GM20000 (cell line): ENCODE data around the gene PPP1R9A.

ENCODE experiments used
- DNase-seq: peaks from one replicate; pipeline ENCODE4 v3.0.0; 2012; ENCODE audit warnings: low spot score
- TF ChIP-seq, protein P1 (sequence below): IDR thresholded peaks from 2 replicates; pipeline ENCODE4 v1.5.1; 2012; ENCODE audit warnings: mild to moderate bottlenecking, control low read depth; ENCODE audit errors: extremely low read depth, missing control alignments

Gene PPP1R9A

DNA sequence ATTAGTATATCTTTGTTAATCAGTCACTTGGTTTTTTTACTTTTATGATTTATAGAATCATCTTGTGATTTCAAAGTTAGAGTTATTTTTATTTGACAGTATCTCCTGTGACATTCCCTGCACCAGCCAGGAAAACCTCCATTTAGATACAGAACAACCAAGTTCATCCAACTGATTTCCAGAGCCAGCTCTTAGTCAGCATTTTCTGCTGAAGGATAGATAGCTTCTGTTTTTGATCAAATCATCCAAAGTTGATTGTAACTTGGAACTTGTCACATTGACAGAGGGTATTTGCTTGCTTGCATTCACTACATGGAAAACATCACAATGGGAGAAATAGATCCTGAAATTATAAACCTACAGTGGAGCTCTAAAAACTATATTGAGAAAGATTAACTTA lies 294.3 kb downstream of the PPP1R9A start:
- DNase-seq, result no peak
- TF ChIP-seq, protein P1, sequence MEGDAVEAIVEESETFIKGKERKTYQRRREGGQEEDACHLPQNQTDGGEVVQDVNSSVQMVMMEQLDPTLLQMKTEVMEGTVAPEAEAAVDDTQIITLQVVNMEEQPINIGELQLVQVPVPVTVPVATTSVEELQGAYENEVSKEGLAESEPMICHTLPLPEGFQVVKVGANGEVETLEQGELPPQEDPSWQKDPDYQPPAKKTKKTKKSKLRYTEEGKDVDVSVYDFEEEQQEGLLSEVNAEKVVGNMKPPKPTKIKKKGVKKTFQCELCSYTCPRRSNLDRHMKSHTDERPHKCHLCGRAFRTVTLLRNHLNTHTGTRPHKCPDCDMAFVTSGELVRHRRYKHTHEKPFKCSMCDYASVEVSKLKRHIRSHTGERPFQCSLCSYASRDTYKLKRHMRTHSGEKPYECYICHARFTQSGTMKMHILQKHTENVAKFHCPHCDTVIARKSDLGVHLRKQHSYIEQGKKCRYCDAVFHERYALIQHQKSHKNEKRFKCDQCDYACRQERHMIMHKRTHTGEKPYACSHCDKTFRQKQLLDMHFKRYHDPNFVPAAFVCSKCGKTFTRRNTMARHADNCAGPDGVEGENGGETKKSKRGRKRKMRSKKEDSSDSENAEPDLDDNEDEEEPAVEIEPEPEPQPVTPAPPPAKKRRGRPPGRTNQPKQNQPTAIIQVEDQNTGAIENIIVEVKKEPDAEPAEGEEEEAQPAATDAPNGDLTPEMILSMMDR, result no peak

DNA sequence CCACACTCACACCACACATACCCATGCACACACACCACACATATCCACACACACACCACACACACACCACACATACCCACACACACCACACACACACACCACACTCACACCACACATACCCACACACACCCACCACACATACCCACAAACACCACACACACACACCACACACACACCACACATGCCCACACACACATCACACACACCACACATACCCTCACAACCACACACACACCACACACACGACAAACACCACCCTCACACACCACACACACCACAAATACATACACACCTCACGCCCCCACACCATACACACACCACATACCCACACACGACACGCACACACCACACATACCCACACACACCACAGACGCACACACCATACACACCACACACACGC lies 297.2 kb downstream of the PPP1R9A start:
- TF ChIP-seq, protein P1, result no peak
- no peak for DNase-seq

DNA sequence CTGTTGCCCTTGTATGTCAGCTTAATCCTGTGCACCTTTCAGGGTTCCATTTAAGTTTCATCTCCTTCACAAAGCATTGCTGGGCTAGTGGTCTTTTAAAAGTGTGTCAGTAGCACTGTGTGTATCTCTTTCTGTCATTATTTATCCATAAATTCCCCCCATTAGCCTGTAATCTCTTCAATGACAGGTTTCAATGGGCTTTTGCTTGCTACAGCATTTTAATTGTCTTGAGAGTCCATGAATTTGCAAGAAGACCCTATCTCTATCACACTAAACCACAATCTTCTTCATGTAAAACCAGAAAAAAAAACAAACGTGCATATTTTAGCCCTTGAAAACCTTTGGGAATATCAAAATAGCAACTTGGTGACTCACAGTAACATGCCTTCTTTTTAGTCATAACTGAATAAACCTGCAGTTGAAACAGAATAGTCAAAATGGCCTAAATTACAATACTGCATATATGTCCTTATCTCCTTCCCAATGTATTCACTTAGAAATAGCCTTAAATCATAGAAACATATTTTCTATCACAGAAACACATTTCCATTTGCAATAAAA lies 298.4 kb downstream of the PPP1R9A start:
- TF ChIP-seq, protein P1, result no peak
- DNase-seq, result no peak

DNA sequence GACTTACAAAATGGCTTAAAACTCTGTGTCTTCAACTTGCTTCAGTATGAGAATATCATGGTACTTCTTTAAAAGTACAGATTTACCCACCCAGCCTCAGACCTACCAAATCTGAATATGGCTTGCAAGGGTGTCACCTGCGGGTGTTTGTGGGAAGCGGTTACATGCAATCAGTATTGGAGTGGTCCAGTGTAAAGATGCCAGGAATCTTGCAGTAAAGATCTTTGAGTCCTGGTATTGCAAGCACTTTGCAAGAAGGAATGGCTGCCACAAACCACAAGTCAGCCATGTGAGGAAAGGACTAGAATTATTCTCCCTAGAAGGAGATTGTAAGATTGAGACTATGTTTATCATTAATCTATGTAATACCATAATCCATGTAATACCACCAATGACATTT lies 301.9 kb downstream of the PPP1R9A start:
- DNase-seq, result no peak

DNA sequence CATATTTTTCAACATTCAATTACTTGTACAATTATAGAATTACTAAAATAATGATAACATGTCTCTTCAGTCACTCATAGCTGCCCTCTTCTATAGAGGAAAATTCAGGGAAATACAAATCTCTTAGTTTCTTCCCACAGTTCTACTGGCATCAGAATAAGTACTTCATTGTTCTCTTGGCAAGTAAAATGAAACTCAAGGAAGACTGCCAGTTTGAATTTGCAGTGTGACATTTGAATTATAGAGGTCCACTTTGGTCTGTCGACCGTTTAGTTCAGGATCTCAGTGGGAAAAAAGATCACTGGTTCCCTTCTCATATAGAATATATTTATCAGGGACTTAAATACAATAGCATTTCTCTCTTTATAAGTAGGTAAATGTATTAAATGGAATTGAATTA lies 302.4 kb downstream of the PPP1R9A start:
- TF ChIP-seq, protein P1, result no peak

More for the DNA sequence above, 301.9 kb downstream of the PPP1R9A start:
- TF ChIP-seq, protein P1, result no peak

DNA sequence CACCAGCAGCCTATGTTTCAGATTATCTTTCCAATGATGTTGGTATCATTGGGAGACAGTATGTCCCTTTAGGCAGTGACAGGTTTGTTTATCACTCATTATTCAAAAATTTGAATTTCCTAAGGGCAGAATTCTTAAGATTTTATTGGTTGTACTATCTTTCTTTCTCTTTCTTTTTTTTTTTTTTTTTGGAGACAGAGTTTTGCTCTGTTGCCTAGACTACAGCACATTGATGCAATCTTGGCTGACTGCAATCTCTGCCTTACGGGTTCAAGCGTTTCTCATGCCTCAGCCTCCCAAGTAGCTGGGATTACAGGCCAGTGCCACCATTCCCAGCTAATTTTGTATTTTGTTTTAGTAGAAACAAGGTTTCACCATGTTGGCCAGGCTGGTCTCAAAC lies 305.8 kb downstream of the PPP1R9A start:
- TF ChIP-seq, protein P1, result no peak
- DNase-seq, result no peak

More for the DNA sequence above, 302.4 kb downstream of the PPP1R9A start:
- DNase-seq, result no peak

DNA sequence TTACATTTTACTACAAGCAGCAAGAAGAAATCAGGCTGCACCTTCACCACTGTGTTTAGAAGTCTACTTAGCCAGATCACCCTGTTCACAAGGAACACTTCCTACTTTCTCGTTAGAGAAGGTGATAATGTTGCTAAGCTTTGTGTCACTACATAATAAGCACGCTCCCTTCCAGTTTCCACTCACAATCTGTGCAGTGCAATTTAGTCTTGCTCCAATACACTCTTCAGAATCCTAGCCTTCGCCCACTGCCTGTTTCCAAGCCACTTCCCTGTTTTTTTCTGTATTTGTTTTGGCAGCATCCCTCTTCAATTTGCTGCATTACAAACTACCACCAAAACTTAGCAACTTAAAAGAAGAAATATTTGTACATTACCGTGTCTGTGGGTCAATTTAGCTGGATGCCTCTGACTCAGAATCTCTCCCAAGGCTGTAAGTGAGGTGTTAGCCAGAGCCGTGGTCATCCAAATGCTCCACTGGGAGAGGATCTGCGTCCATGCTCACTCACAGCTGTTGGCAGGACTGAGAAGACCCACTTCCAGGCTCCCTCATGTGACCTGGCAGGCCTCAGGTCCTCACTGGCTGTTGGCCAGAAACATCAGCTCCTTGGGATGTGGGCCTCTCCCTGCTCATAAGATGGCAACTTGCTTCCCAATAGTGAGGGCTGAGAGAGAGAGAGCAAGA lies 306.6 kb downstream of the PPP1R9A start:
- DNase-seq, result no peak
- TF ChIP-seq, protein P1, result no peak
